Smooth muscle cell (in vitro differentiated cells): ENCODE data around the gene SPTA1. TPM values are rescaled to one million over a fixed set of nuclear protein-coding genes. Genes with fewer than 3 reads are reported as not detected.

ENCODE experiments used
- DNase-seq: peaks from one replicate; lab custom pipeline; 2025; ENCODE audit not compliant: unreplicated experiment; lab: John Stamatoyannopoulos, UW
- H2AFZ ChIP-seq: fragments of 200-600 bp; sonication (generic); 2 replicates; pipeline ENCODE4 v1.6.0; 2016; ENCODE audit warnings: antibody characterized with exemption, low read depth, mild to moderate bottlenecking
- H3F3A ChIP-seq: fragments of 200-600 bp; sonication (generic); 2 replicates; pipeline ENCODE4 v1.6.0; 2017; ENCODE audit warnings: antibody characterized with exemption, low read depth
- H3K27ac ChIP-seq: fragments of 200-600 bp; sonication (generic); 2 replicates; pipeline ENCODE4 v1.5.1; 2016; ENCODE audit warnings: low read depth, mild to moderate bottlenecking
- H3K27me3 ChIP-seq: fragments of 200-600 bp; sonication (generic); 2 replicates; pipeline ENCODE4 v1.6.1; 2016; ENCODE audit warnings: low read depth, mild to moderate bottlenecking
- H3K36me3 ChIP-seq: fragments of 200-600 bp; sonication (generic); 2 replicates; pipeline ENCODE4 v1.5.1; 2016; ENCODE audit warnings: low read depth
- H3K4me1 ChIP-seq: fragments of 200-600 bp; sonication (generic); 2 replicates; pipeline ENCODE4 v1.5.1; 2016; ENCODE audit warnings: low read depth
- H3K4me2 ChIP-seq: fragments of 200-600 bp; sonication (generic); 2 replicates; pipeline ENCODE4 v1.6.0; 2016; ENCODE audit warnings: mild to moderate bottlenecking
- H3K4me3 ChIP-seq: fragments of 200-600 bp; sonication (generic); 2 replicates; pipeline ENCODE4 v1.5.1; 2016; ENCODE audit warnings: mild to moderate bottlenecking
- H3K79me2 ChIP-seq: fragments of 200-600 bp; sonication (generic); 2 replicates; pipeline ENCODE4 v1.6.0; 2016; ENCODE audit warnings: low read depth, mild to moderate bottlenecking
- H3K9ac ChIP-seq: fragments of 200-600 bp; sonication (generic); 2 replicates; pipeline ENCODE4 v1.6.0; 2016; ENCODE audit warnings: low read depth
- H3K9me3 ChIP-seq: fragments of 200-600 bp; sonication (generic); replicated peaks from 2 replicates; pipeline ENCODE4 v1.5.1; 2016; ENCODE audit warnings: low read depth
- H4K20me1 ChIP-seq: fragments of 200-600 bp; sonication (generic); 2 replicates; pipeline ENCODE4 v1.6.0; 2016; ENCODE audit warnings: low read depth
- WGBS: methylation state at CpG from one replicate; pipeline ENCODE4 v1.1.7; 2016; ENCODE audit warnings: low lambda C conversion rate; 5-methylcytosine and 5-hydroxymethylcytosine counted together
- polyA plus RNA-seq: library from polyadenylated mRNA; unstranded; fragments of >200 nt; fragmentation: Nextera tagmentation; extraction: Ambion mirVana; gene quantifications from 2 replicates; pipeline ENCODE4 v1.2.1, GENCODE V29; 2016
- total RNA-seq: library from RNA; depleted of rRNA; stranded (reverse); fragments of >200 nt; gene quantifications from 2 replicates; pipeline ENCODE4 v1.2.3, GENCODE V29; 2014
- TF ChIP-seq, protein P1 (sequence below): fragments of 200-600 bp; sonication (generic); IDR thresholded peaks from 2 replicates; pipeline ENCODE4 v1.5.1; 2017; ENCODE audit warnings: borderline replicate concordance, mild to moderate bottlenecking, antibody characterized with exemption; ENCODE audit not compliant: insufficient read depth, poor library complexity, severe bottlenecking

The SPTA1 gene
- total RNA-seq (not detected in 2 replicates), polyA plus RNA-seq (0.55 TPM in 1 of 2 replicates, not detected in the other)

DNA sequence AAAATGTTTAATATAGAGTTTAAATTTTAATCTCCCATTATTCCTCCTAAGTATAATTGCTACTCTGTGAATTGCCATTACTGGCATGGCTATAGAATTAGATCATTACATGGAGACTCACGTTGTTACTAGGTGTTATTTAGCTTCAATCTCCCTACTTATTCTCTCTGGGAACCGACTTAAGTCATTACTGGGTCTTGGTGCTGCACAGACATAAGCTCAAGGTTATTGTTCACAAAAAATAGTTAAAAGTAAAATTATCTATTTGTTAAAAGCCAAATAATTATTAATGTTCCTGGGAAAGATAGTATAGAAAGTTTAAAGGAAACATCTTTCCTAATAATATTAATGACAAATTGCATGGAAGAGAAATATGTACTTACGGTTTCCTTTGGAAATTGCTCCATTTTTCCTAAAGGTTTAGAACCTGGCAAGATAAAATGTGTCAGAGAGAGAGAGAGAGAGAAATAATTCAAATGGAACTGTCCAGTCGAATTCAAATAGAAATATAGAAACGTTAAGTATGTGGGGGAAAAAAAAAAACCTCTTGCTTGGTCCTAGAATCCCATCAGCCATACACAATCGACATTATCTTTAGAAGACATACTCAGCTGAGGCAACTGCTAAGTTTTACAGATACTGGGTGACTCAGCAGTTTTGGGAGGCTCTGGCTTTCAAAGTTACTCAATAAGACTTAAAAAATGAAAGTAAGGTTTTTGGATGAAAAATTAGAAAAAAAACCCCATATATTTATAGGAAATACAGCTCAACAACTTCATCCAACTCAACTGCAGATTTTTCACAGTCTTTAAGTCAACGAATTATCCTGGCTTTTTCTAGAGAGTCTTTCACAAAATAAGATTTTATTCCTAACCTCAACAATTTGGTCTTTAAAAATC lies at the start of gene SPTA1:
SPTA1 (minus strand) TSS at position 605 of the 899 bp plus-strand sequence; CDS start at position 407, 198 bp downstream.
- Histone ChIP-seq H3K9ac (no peak within 1 kb of the TSS), H3K36me3 (no peaks in the 10 kb centered on the region), H3K9me3 (no peaks in the 10 kb centered on the region), H3K27me3 (no peaks in the 10 kb centered on the region), H3K79me2 (no peaks in the 10 kb centered on the region), H3K4me2 (no peak within 1 kb of the TSS), H2AFZ (peak within 1 kb of the TSS; percentile 34), H3F3A (no peaks in the 10 kb centered on the region), H3K4me3 (no peak within 1 kb of the TSS), H4K20me1 (no peaks in the 10 kb centered on the region), H3K4me1 (no peaks in the 10 kb centered on the region), H3K27ac (no peak within 1 kb of the TSS)
- WGBS: 68% methylated on average over 7 of the region's 7 CpGs
- no peak for DNase-seq
- TF ChIP-seq, protein P1, sequence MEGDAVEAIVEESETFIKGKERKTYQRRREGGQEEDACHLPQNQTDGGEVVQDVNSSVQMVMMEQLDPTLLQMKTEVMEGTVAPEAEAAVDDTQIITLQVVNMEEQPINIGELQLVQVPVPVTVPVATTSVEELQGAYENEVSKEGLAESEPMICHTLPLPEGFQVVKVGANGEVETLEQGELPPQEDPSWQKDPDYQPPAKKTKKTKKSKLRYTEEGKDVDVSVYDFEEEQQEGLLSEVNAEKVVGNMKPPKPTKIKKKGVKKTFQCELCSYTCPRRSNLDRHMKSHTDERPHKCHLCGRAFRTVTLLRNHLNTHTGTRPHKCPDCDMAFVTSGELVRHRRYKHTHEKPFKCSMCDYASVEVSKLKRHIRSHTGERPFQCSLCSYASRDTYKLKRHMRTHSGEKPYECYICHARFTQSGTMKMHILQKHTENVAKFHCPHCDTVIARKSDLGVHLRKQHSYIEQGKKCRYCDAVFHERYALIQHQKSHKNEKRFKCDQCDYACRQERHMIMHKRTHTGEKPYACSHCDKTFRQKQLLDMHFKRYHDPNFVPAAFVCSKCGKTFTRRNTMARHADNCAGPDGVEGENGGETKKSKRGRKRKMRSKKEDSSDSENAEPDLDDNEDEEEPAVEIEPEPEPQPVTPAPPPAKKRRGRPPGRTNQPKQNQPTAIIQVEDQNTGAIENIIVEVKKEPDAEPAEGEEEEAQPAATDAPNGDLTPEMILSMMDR: no peak

DNA sequence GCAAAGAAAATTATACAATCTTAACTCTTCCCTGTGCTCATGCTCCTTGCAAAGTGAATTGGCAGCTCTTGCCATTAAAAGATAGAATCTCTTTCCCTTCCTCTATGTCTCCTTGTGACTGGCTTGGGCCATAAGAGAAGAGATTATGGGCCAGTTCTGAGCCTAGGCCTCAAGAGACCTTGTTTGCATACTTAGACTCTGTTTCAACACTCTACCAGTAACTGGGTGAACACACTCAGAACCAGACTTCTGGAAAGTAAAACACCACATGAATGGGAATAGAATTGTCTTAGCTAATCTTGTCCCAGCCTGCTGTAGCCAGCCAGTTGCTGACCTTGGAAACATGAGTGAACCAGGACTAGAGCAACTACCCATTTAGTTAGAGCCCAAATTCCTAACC lies 49.3 kb upstream of the SPTA1 start:
- H3K79me2 ChIP-seq: no peaks in the 10 kb centered on the region
- H4K20me1 ChIP-seq: no peaks in the 10 kb centered on the region
- no peak overlapping the region for H3K4me3 ChIP-seq
- H3K4me1 ChIP-seq: peaks cover 26% of the 10 kb centered on the region
- peak overlapping the region; percentile 83 for H3K27ac ChIP-seq
- H3K9ac ChIP-seq: no peak overlapping the region
- DNase-seq: no peak
- TF ChIP-seq, protein P1: no peak
- no peaks in the 10 kb centered on the region for H3K36me3 ChIP-seq
- peak overlapping the region; percentile 37 for H3K4me2 ChIP-seq
- H3F3A ChIP-seq: peaks cover 4% of the 10 kb centered on the region
- H2AFZ ChIP-seq: no peak overlapping the region
- H3K27me3 ChIP-seq: no peaks in the 10 kb centered on the region
- H3K9me3 ChIP-seq: no peaks in the 10 kb centered on the region

DNA sequence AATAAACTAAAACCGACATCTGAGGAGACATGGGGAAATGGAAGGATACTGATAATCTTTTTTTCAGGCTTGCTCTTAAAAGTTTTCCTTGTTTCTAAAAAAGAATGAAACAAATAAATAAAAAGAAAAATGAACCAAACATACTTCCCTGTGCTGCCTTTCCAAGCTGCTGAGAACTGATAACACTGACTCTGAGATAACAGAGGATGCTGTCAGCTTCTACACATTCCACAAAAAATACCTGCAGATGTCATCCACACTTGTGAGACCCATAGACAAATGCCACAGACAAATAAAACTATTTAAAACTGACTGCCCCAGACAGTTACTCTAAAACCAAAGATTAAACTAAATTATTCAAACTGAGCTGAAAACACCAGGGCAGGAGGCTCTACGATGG lies 46.0 kb upstream of the SPTA1 start:
- no peaks in the 10 kb centered on the region for H3K36me3 ChIP-seq
- 73% methylated on average over 2 of the region's 2 CpGs for WGBS

More for the DNA sequence above, 46.0 kb upstream of the SPTA1 start:
- no peak overlapping the region for H3K4me2 ChIP-seq
- H3K9me3 ChIP-seq: no peaks in the 10 kb centered on the region
- H3K4me3 ChIP-seq: no peak overlapping the region
- no peaks in the 10 kb centered on the region for H3K27me3 ChIP-seq
- TF ChIP-seq, protein P1: no peak
- H4K20me1 ChIP-seq: no peaks in the 10 kb centered on the region
- H3K4me1 ChIP-seq: peaks cover 12% of the 10 kb centered on the region
- DNase-seq: no peak
- no peak overlapping the region for H3K9ac ChIP-seq
- H2AFZ ChIP-seq: no peak overlapping the region
- H3K27ac ChIP-seq: no peak overlapping the region
- no peaks in the 10 kb centered on the region for H3F3A ChIP-seq
- H3K79me2 ChIP-seq: no peaks in the 10 kb centered on the region
